ENCODE measurements around the gene APLP2.

Gene APLP2

GRCh38 chr11:130160498-130161155 is 90.9 kb downstream of the APLP2 start:
- FAIRE-seq (no peak), DNase-seq (ENCODE audit: insufficient read length, low spot score) (no peak)
- TF ChIP-seq, protein P1, sequence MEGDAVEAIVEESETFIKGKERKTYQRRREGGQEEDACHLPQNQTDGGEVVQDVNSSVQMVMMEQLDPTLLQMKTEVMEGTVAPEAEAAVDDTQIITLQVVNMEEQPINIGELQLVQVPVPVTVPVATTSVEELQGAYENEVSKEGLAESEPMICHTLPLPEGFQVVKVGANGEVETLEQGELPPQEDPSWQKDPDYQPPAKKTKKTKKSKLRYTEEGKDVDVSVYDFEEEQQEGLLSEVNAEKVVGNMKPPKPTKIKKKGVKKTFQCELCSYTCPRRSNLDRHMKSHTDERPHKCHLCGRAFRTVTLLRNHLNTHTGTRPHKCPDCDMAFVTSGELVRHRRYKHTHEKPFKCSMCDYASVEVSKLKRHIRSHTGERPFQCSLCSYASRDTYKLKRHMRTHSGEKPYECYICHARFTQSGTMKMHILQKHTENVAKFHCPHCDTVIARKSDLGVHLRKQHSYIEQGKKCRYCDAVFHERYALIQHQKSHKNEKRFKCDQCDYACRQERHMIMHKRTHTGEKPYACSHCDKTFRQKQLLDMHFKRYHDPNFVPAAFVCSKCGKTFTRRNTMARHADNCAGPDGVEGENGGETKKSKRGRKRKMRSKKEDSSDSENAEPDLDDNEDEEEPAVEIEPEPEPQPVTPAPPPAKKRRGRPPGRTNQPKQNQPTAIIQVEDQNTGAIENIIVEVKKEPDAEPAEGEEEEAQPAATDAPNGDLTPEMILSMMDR (IDR thresholded peaks at IDR 0.05; ENCODE audit: insufficient read depth, missing control alignments): no peak

GRCh38 chr11:130161441-130162145 is 91.9 kb downstream of the APLP2 start:
- no peak for DNase-seq (ENCODE audit: insufficient read length, low spot score)
- FAIRE-seq: no peak
- TF ChIP-seq, protein P1 (IDR thresholded peaks at IDR 0.05; ENCODE audit: insufficient read depth, missing control alignments): no peak

DNA sequence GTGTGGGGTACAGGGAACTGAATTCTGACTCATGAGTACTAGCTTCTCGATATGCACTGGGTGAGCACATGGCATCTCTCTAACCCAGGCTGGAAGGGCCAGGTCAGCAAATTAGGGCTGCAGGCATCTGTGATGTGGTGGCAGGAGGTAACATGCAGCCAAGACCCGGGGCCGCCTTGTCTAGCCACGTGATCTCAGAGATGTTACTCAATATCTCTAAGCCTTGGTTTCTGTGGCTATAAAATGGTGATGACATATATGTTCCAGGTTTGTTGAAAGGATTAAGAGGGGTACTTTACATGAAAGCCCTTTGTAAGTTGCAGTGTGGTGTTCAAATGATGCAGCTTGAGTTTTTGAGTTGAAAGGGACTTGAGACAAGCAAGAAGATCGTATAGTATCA is 93.0 kb downstream of the APLP2 start:
- DNase-seq (ENCODE audit: insufficient read length, low spot score): no peak
- TF ChIP-seq, protein P1 (IDR thresholded peaks at IDR 0.05; ENCODE audit: insufficient read depth, missing control alignments): no peak
- FAIRE-seq: no peak

- no peak for DNase-seq (ENCODE audit: insufficient read length, low spot score)
- FAIRE-seq: no peak
- TF ChIP-seq, protein P1 (IDR thresholded peaks at IDR 0.05; ENCODE audit: insufficient read depth, missing control alignments): no peak
These were observed 93.9 kb downstream of the APLP2 start for GRCh38 chr11:130163346-130164220.

DNA sequence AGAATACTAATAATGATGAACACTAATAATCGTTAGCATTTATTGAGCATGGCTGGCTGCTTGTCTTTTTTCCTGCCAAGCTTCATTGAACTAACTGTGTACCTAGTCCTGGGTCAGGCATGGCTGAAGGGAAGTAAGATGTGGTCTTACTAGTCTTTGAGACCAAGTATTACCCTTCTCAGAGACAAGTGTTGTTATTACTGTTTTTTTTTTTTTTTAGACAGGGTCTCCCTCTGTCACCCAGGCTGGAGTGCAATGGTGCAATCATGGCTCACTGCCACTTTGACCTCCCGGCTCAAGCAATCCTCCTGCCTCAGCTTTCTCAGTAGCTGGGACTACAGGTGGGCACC is 94.5 kb downstream of the APLP2 start:
- DNase-seq (ENCODE audit: insufficient read length, low spot score): no peak
- no peak for FAIRE-seq
- TF ChIP-seq, protein P1 (IDR thresholded peaks at IDR 0.05; ENCODE audit: insufficient read depth, missing control alignments): no peak

GRCh38 chr11:130165601-130166456 is 96.1 kb downstream of the APLP2 start:
- TF ChIP-seq, protein P1 (IDR thresholded peaks at IDR 0.05; ENCODE audit: insufficient read depth, missing control alignments): no peak
- no peak for FAIRE-seq
- no peak for DNase-seq (ENCODE audit: insufficient read length, low spot score)

Measured in D721Med (cell line).